H1 (cell line): ENCODE measurements around the gene KIF26B. TPM values are rescaled to one million over a fixed set of nuclear protein-coding genes. Genes with fewer than 3 reads are reported as not detected.

Experiments used
- CEBPB ChIP-seq: IDR thresholded peaks from 2 replicates; pipeline ENCODE4 v1.6.1; 2012; ENCODE audit warnings: low read depth, low read length
- CHD1 ChIP-seq: IDR thresholded peaks from 2 replicates; pipeline ENCODE4 v1.6.1; 2012; ENCODE audit warnings: low read depth, low read length, improper control_type of control experiment
- GTF2F1 ChIP-seq: IDR thresholded peaks from 2 replicates; pipeline ENCODE4 v1.6.1; 2012; ENCODE audit warnings: low read depth, low read length, improper control_type of control experiment, borderline replicate concordance
- MAX ChIP-seq: IDR thresholded peaks from 2 replicates; pipeline ENCODE4 v1.6.1; 2012; ENCODE audit warnings: inconsistent platforms
- RNF2 ChIP-seq: fragments of 200-900, 300-1000 bp; sonication (generic); IDR thresholded peaks from 2 replicates; pipeline ENCODE4 v1.7.1; 2016; ENCODE audit warnings: borderline replicate concordance, low read depth, mild to moderate bottlenecking, antibody characterized with exemption, low read length; ENCODE audit not compliant: poor library complexity, severe bottlenecking; ENCODE audit errors: missing control alignments
- SRF ChIP-seq: IDR thresholded peaks from 2 replicates; pipeline ENCODE4 v1.6.1; 2011; ENCODE audit warnings: mild to moderate bottlenecking, low read depth, low read length, moderate library complexity
- polyA plus RNA-seq, 7 experiments: library from polyadenylated mRNA; depleted of rRNA in 3 of 7; stranded (reverse) in 5 of 7; unstranded in 2 of 7; fragments of >200 nt in 5 of 7; fragments of 200-250 nt in 2 of 7; gene quantifications; 1 replicate in 5 of 7; 2 replicates in 1 of 7; 4 replicates in 1 of 7; pipeline versions ENCODE4 v1.2.1 to v1.2.3, GENCODE V29; 2011 to 2013; ENCODE audit warnings: missing spikeins in 2 of 7, mixed read lengths in 2 of 7
- total RNA-seq: library from RNA; stranded (reverse); fragmentation: NEBNext Ultra II Directional; extraction: Animal tissue kit (Norgen Biotek cat#: 25700); gene quantifications from 2 replicates; pipeline ENCODE4 v1.2.1, GENCODE V29; 2021
- TF ChIP-seq, protein P1 (sequence below): fragments of 300-600 bp; sonication (generic); IDR thresholded peaks from 2 replicates; pipeline ENCODE4 v1.7.1; 2012; ENCODE audit warnings: low read length, moderate library complexity, mild to moderate bottlenecking, inconsistent platforms; ENCODE audit not compliant: insufficient replicate concordance

The KIF26B gene
- total and polyA plus RNA-seq, 2 of the 8 experiments (the other 6 are each of a cell fraction or from before 2014, with no cell fraction given), result 0.06 to 0.28 TPM

- TF ChIP-seq, protein P1, sequence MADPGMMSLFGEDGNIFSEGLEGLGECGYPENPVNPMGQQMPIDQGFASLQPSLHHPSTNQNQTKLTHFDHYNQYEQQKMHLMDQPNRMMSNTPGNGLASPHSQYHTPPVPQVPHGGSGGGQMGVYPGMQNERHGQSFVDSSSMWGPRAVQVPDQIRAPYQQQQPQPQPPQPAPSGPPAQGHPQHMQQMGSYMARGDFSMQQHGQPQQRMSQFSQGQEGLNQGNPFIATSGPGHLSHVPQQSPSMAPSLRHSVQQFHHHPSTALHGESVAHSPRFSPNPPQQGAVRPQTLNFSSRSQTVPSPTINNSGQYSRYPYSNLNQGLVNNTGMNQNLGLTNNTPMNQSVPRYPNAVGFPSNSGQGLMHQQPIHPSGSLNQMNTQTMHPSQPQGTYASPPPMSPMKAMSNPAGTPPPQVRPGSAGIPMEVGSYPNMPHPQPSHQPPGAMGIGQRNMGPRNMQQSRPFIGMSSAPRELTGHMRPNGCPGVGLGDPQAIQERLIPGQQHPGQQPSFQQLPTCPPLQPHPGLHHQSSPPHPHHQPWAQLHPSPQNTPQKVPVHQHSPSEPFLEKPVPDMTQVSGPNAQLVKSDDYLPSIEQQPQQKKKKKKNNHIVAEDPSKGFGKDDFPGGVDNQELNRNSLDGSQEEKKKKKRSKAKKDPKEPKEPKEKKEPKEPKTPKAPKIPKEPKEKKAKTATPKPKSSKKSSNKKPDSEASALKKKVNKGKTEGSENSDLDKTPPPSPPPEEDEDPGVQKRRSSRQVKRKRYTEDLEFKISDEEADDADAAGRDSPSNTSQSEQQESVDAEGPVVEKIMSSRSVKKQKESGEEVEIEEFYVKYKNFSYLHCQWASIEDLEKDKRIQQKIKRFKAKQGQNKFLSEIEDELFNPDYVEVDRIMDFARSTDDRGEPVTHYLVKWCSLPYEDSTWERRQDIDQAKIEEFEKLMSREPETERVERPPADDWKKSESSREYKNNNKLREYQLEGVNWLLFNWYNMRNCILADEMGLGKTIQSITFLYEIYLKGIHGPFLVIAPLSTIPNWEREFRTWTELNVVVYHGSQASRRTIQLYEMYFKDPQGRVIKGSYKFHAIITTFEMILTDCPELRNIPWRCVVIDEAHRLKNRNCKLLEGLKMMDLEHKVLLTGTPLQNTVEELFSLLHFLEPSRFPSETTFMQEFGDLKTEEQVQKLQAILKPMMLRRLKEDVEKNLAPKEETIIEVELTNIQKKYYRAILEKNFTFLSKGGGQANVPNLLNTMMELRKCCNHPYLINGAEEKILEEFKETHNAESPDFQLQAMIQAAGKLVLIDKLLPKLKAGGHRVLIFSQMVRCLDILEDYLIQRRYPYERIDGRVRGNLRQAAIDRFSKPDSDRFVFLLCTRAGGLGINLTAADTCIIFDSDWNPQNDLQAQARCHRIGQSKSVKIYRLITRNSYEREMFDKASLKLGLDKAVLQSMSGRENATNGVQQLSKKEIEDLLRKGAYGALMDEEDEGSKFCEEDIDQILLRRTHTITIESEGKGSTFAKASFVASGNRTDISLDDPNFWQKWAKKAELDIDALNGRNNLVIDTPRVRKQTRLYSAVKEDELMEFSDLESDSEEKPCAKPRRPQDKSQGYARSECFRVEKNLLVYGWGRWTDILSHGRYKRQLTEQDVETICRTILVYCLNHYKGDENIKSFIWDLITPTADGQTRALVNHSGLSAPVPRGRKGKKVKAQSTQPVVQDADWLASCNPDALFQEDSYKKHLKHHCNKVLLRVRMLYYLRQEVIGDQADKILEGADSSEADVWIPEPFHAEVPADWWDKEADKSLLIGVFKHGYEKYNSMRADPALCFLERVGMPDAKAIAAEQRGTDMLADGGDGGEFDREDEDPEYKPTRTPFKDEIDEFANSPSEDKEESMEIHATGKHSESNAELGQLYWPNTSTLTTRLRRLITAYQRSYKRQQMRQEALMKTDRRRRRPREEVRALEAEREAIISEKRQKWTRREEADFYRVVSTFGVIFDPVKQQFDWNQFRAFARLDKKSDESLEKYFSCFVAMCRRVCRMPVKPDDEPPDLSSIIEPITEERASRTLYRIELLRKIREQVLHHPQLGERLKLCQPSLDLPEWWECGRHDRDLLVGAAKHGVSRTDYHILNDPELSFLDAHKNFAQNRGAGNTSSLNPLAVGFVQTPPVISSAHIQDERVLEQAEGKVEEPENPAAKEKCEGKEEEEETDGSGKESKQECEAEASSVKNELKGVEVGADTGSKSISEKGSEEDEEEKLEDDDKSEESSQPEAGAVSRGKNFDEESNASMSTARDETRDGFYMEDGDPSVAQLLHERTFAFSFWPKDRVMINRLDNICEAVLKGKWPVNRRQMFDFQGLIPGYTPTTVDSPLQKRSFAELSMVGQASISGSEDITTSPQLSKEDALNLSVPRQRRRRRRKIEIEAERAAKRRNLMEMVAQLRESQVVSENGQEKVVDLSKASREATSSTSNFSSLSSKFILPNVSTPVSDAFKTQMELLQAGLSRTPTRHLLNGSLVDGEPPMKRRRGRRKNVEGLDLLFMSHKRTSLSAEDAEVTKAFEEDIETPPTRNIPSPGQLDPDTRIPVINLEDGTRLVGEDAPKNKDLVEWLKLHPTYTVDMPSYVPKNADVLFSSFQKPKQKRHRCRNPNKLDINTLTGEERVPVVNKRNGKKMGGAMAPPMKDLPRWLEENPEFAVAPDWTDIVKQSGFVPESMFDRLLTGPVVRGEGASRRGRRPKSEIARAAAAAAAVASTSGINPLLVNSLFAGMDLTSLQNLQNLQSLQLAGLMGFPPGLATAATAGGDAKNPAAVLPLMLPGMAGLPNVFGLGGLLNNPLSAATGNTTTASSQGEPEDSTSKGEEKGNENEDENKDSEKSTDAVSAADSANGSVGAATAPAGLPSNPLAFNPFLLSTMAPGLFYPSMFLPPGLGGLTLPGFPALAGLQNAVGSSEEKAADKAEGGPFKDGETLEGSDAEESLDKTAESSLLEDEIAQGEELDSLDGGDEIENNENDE, result no peak
- TF ChIP-seq MAX (no peak), CHD1 (no peak), SRF (no peak), RNF2 (no peak), CEBPB (no peak), GTF2F1 (no peak)
- TF ChIP-seq, all 59 proteins: peak for 0
Measured at GRCh38 chr1:245431706-245432105, 276.9 kb downstream of the KIF26B start (continued).
